Effector CD8-positive, alpha-beta T cell (primary cell): ENCODE results near the gene TMEM220.
"Not testable (repeated sequence)": the region's sequence is repeated elsewhere in the genome, so short reads cannot be mapped to it uniquely, and the experiment has no call there.

ENCODE experiments used
- DNase-seq: peaks from one replicate; lab custom pipeline; 2025; lab: John Stamatoyannopoulos, UW

The TMEM220 gene

GRCh38 chr17:10754861-10755591, 25.2 kb upstream of the TMEM220 start:
- no peak for DNase-seq

GRCh38 chr17:10754109-10754508, 24.3 kb upstream of the TMEM220 start:
- DNase-seq = no peak

- DNase-seq = no peak
Measured at GRCh38 chr17:10752696-10753095, 22.9 kb upstream of the TMEM220 start.

- no peak for DNase-seq
Measured at GRCh38 chr17:10751563-10751962, 21.7 kb upstream of the TMEM220 start.

GRCh38 chr17:10750210-10750609, 20.4 kb upstream of the TMEM220 start:
- DNase-seq = no peak

GRCh38 chr17:10748531-10749181, 18.8 kb upstream of the TMEM220 start:
- DNase-seq = no peak

GRCh38 chr17:10745231-10745630, 15.4 kb upstream of the TMEM220 start:
- no peak for DNase-seq

- peak; percentile 9 for DNase-seq
Measured at GRCh38 chr17:10744501-10745000, 14.7 kb upstream of the TMEM220 start.

- no peak for DNase-seq
Measured at GRCh38 chr17:10743316-10744009, 13.6 kb upstream of the TMEM220 start.

GRCh38 chr17:10742431-10742830, 12.6 kb upstream of the TMEM220 start:
- DNase-seq = no peak

GRCh38 chr17:10741416-10742135, 11.8 kb upstream of the TMEM220 start:
- DNase-seq = no peak

GRCh38 chr17:10739386-10739785, 9.6 kb upstream of the TMEM220 start:
- DNase-seq = no peak

GRCh38 chr17:10738521-10739258, 8.9 kb upstream of the TMEM220 start:
- DNase-seq = no peak

- no peak for DNase-seq
Measured at GRCh38 chr17:10737736-10738135, 7.9 kb upstream of the TMEM220 start.

GRCh38 chr17:10737168-10737622, 7.4 kb upstream of the TMEM220 start:
- DNase-seq = peak; percentile 15

- DNase-seq = no peak
Measured at GRCh38 chr17:10735821-10736220, 6.0 kb upstream of the TMEM220 start.

- DNase-seq = no peak
Measured at GRCh38 chr17:10735251-10735650, 5.4 kb upstream of the TMEM220 start.

GRCh38 chr17:10733666-10734065, 3.8 kb upstream of the TMEM220 start:
- no peak for DNase-seq

GRCh38 chr17:10732121-10732520, 2.3 kb upstream of the TMEM220 start:
- DNase-seq = not testable (repeated sequence)

GRCh38 chr17:10731408-10731879, 1.6 kb upstream of the TMEM220 start:
- no peak for DNase-seq

- not testable (repeated sequence) for DNase-seq
Measured at GRCh38 chr17:10730247-10730646, 424 bp upstream of the TMEM220 start.
